Calu3 (cell line): ENCODE results near the gene GLMP. TPM values are rescaled to one million over a fixed set of nuclear protein-coding genes. Genes with fewer than 3 reads are reported as not detected.

Experiments
- BruUV-seq: library from RNA; stranded (reverse); fragments of 400-500 nt; replicated peaks from 2 replicates; lab custom pipeline; 2021; lab: Mats Ljungman, UMichigan
- CTCF ChIA-PET: fragments of 300-600 bp; sonication (Branson Sonifier 250); formaldehyde crosslinking; loops from one replicate; lab custom pipeline; 2022; ENCODE audit warnings: antibody characterized with exemption; lab: Charles Lee
- DNase-seq: peaks from one replicate; pipeline ENCODE4 v3.0.0; 2022
- H3K27ac Mint-ChIP-seq: one replicate; pipeline ENCODE4 v1.8.0; 2022; ENCODE audit warnings: mixed read lengths; ENCODE audit not compliant: unreplicated experiment
- H3K27me3 Mint-ChIP-seq: one replicate; pipeline ENCODE4 v1.8.0; 2022; ENCODE audit warnings: mixed read lengths; ENCODE audit not compliant: unreplicated experiment
- H3K36me3 Mint-ChIP-seq: one replicate; pipeline ENCODE4 v1.8.0; 2022; ENCODE audit warnings: mild to moderate bottlenecking, moderate library complexity, mixed read lengths; ENCODE audit not compliant: insufficient read depth, unreplicated experiment
- H3K4me1 Mint-ChIP-seq: one replicate; pipeline ENCODE4 v1.8.0; 2022; ENCODE audit warnings: mild to moderate bottlenecking, low read depth, mixed read lengths; ENCODE audit not compliant: unreplicated experiment
- H3K4me3 Mint-ChIP-seq: one replicate; pipeline ENCODE4 v1.8.0; 2022; ENCODE audit warnings: mild to moderate bottlenecking, low read depth, moderate library complexity, mixed read lengths; ENCODE audit not compliant: unreplicated experiment
- H3K9me3 Mint-ChIP-seq: one replicate; pipeline ENCODE4 v1.8.0; 2022; ENCODE audit warnings: low read depth, mixed read lengths; ENCODE audit not compliant: unreplicated experiment
- CTCF ChIP-seq: fragments of 200-600 bp; IDR thresholded peaks from one replicate; pipeline ENCODE4 v1.8.0; 2022; ENCODE audit warnings: antibody characterized with exemption; ENCODE audit not compliant: unreplicated experiment
- intact Hi-C: fragments of 100-400 bp; cut with micrococcal nuclease; formaldehyde crosslinking; loops from one replicate; pipeline ENCODE4 v1.10.0; 2022; ENCODE audit not compliant: unreplicated experiment
- total RNA-seq: library from RNA; stranded (reverse); gene quantifications from 2 replicates; pipeline ENCODE4 v1.2.3, GENCODE V29; 2022

Gene GLMP
- total RNA-seq, 1 experiment from 2014 or later: 31.0 TPM

- Mint-ChIP-seq H3K4me3 (no peak overlapping the region), H3K27ac (no peak overlapping the region), H3K9me3 (no peaks in the 10 kb centered on the region), H3K27me3 (no peaks in the 10 kb centered on the region), H3K4me1 (peaks cover 35% of the 10 kb centered on the region), H3K36me3 (peaks cover 25% of the 10 kb centered on the region)
- CTCF ChIA-PET: no interaction called here
- intact Hi-C loops: no loop called here
- no peak for TF ChIP-seq CTCF
- DNase-seq: no peak
- BruUV-seq: no TSS peak
Observed at GRCh38 chr1:156293895-156294294, 1.6 kb downstream of the GLMP start.

GRCh38 chr1:156293098-156293434, 2.4 kb downstream of the GLMP start:
- no peak for DNase-seq
- Mint-ChIP-seq H3K9me3 (no peaks in the 10 kb centered on the region), H3K27ac (no peak overlapping the region), H3K36me3 (peaks cover 31% of the 10 kb centered on the region), H3K4me3 (no peak overlapping the region), H3K4me1 (peaks cover 35% of the 10 kb centered on the region), H3K27me3 (no peaks in the 10 kb centered on the region)
- CTCF ChIA-PET: no interaction called here
- no TSS peak for BruUV-seq
- intact Hi-C loops: no loop called here
- TF ChIP-seq CTCF: no peak

GRCh38 chr1:156291226-156292061, 4.0 kb downstream of the GLMP start:
- H3K27me3 Mint-ChIP-seq: no peaks in the 10 kb centered on the region
- H3K9me3 Mint-ChIP-seq: no peaks in the 10 kb centered on the region
- peak; percentile 92 for DNase-seq
- H3K27ac Mint-ChIP-seq: peak overlapping the region; percentile 68
- no TSS peak for BruUV-seq
- peaks cover 35% of the 10 kb centered on the region for H3K4me1 Mint-ChIP-seq
- H3K36me3 Mint-ChIP-seq: peaks cover 31% of the 10 kb centered on the region
- intact Hi-C loops: no loop called here
- peak overlapping the region; percentile 76 for H3K4me3 Mint-ChIP-seq
- CTCF ChIA-PET: interaction anchor here (0.5 to 1.0 kb wide), 4 partner anchors 9 to 283 kb away, joined by 3 to 6 read pairs (median 3); partner anchors contain the start of gene SMG5
- no peak for TF ChIP-seq CTCF

GRCh38 chr1:156289857-156290256, 5.6 kb downstream of the GLMP start:
- H3K27me3 Mint-ChIP-seq: no peaks in the 10 kb centered on the region
- H3K36me3 Mint-ChIP-seq: peaks cover 18% of the 10 kb centered on the region
- no peak for DNase-seq
- no TSS peak for BruUV-seq
- TF ChIP-seq CTCF: no peak
- intact Hi-C loops: no loop called here
- CTCF ChIA-PET: no interaction called here
- H3K4me1 Mint-ChIP-seq: peaks cover 31% of the 10 kb centered on the region
- no peak overlapping the region for H3K4me3 Mint-ChIP-seq
- H3K27ac Mint-ChIP-seq: no peak overlapping the region
- no peaks in the 10 kb centered on the region for H3K9me3 Mint-ChIP-seq
